Amniotic epithelial cell (primary cell): Measurements from ENCODE around the gene MYO16.
"Not testable (repeated sequence)": the region's sequence is repeated elsewhere in the genome, so short reads cannot be mapped to it uniquely, and the experiment has no call there.

Experiments used
- DNase-seq: peaks from one replicate; pipeline ENCODE4 v3.0.0-alpha.2; 2010; ENCODE audit warnings: low read depth

The MYO16 gene

GRCh38 chr13:108742701-108743451 lies 113.5 kb downstream of the MYO16 start:
- no peak for DNase-seq

- no peak for DNase-seq
Measured at GRCh38 chr13:108743522-108743921, 114.1 kb downstream of the MYO16 start.

GRCh38 chr13:108747843-108748242 lies 118.4 kb downstream of the MYO16 start:
- DNase-seq = no peak

GRCh38 chr13:108752276-108752675 lies 122.9 kb downstream of the MYO16 start:
- DNase-seq = no peak

- no peak for DNase-seq
Measured at GRCh38 chr13:108755083-108755482, 125.7 kb downstream of the MYO16 start.

GRCh38 chr13:108760129-108760528 lies 130.7 kb downstream of the MYO16 start:
- no peak for DNase-seq

GRCh38 chr13:108760541-108760940 lies 131.1 kb downstream of the MYO16 start:
- DNase-seq = no peak

GRCh38 chr13:108768035-108768434 lies 138.6 kb downstream of the MYO16 start:
- DNase-seq = no peak

- DNase-seq = peak; percentile 20
Measured at GRCh38 chr13:108769213-108770070, 140.0 kb downstream of the MYO16 start.

- no peak for DNase-seq
Measured at GRCh38 chr13:108775597-108775996, 146.2 kb downstream of the MYO16 start.

- DNase-seq = no peak
Measured at GRCh38 chr13:108776650-108777049, 147.2 kb downstream of the MYO16 start.

GRCh38 chr13:108777421-108778420 lies 148.3 kb downstream of the MYO16 start:
- peak; percentile 1 for DNase-seq

GRCh38 chr13:108779308-108779707 lies 149.9 kb downstream of the MYO16 start:
- DNase-seq = no peak

- DNase-seq = no peak
Measured at GRCh38 chr13:108780706-108781105, 151.3 kb downstream of the MYO16 start.

GRCh38 chr13:108781312-108781711 lies 151.9 kb downstream of the MYO16 start:
- DNase-seq = no peak

- DNase-seq = not testable (repeated sequence)
Measured at GRCh38 chr13:108782480-108782879, 153.1 kb downstream of the MYO16 start.

- no peak for DNase-seq
Measured at GRCh38 chr13:108785844-108786243, 156.4 kb downstream of the MYO16 start.

- no peak for DNase-seq
Measured at GRCh38 chr13:108786456-108787200, 157.2 kb downstream of the MYO16 start.

GRCh38 chr13:108787700-108788414 lies 158.4 kb downstream of the MYO16 start:
- DNase-seq = no peak

GRCh38 chr13:108789476-108789875 lies 160.1 kb downstream of the MYO16 start:
- DNase-seq = no peak

- peak; percentile 4 for DNase-seq
Measured at GRCh38 chr13:108795841-108796240, 166.4 kb downstream of the MYO16 start.
